NCI-H1105 treated with DMSO at 0.1 percent for 48 hours (cell line): Measurements from ENCODE around the gene WWOX.
A peak's percentile ranks its signal among the peaks of the same experiment; 100 is the strongest.

Experiments
- DNase-seq: peaks from one replicate; lab custom pipeline; 2025; lab: John Stamatoyannopoulos, UW

WWOX gene

GRCh38 chr16:79098907-79099306 lies 999.5 kb downstream of the WWOX start:
- no peak for DNase-seq

- no peak for DNase-seq
Observed at GRCh38 chr16:79099716-79100115, 1000.3 kb downstream of the WWOX start.

GRCh38 chr16:79100447-79100846 lies 1001.0 kb downstream of the WWOX start:
- peak; percentile 58 for DNase-seq

DNA sequence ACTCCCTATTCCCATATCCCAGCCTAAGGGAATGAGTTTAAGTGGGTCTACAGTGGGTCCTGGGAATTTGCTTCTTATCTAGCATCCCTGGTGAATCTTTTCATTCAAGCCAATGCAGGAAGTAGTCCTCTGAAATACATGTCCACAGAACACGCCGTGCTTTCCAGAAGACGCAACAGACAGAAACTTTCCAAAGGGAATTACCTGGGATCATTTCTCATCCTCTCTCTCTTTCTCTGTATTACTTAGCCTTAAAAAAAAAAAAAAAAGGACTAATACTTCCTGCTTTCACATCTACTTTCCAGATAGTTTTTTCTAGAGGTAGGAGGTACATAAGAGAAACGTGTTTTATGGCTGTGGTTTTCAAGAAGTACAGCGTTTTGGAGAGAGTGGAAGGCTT lies 1002.0 kb downstream of the WWOX start:
- no peak for DNase-seq

- no peak for DNase-seq
Observed at GRCh38 chr16:79104567-79104966, 1005.1 kb downstream of the WWOX start.

DNA sequence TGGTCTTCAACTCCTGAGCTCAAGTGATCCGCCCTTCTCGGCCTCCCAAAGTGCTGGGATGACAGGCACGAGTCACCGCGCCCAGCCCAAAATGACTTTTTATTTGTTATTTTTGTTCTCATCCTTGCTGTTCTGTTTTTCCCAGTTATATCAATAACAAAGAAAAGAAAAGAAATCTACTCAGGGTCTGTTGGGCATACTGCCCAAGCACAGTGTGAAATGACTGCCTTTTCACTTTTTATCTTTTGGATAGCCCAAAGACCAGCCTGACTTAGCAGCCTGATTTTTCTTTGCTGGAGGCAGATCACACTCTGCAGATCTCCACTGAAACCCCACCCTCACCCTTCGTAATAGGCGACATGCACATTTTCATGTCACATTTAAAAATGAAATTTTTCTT lies 1007.8 kb downstream of the WWOX start:
- DNase-seq: no peak

DNA sequence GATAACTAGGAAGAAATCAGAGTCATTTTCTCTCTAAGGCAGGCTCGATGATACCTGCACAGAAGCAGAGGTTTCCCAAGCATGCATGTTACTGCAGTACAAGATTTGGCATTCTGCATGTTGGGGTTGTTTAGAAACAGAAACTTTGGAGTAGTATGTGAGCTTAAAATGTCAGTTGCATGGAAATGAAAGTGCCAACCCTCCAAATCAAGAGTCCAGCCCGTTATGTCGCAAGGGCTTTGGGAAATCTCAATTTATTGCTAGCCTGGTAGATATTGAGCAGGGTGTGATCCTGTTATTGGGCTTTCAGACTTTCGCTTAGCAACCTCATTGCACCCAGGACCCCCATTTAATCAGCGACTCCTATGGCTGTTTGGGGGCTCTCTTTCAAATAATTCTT lies 1010.3 kb downstream of the WWOX start:
- no peak for DNase-seq

DNA sequence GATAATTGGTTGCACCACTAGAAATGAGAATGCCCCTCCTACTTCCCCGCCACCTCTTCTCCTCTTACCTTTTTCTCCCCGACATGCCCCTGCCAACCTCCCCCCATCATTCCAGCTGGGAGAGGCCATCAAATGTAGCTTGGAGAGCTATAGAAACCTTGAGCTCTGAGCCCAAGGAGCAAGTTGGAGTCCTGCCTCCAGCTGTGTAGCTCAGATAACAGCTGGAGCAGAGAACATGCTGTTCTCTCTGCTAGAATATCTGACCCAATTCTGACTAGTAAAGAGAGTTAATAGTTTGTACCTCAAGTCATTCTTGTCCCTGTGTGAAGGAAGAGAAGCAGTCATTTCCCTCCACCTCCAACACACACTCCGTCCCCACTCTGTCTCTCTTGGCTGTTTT lies 1010.8 kb downstream of the WWOX start:
- no peak for DNase-seq

- no peak for DNase-seq
Observed at GRCh38 chr16:79110953-79111352, 1011.5 kb downstream of the WWOX start.

DNA sequence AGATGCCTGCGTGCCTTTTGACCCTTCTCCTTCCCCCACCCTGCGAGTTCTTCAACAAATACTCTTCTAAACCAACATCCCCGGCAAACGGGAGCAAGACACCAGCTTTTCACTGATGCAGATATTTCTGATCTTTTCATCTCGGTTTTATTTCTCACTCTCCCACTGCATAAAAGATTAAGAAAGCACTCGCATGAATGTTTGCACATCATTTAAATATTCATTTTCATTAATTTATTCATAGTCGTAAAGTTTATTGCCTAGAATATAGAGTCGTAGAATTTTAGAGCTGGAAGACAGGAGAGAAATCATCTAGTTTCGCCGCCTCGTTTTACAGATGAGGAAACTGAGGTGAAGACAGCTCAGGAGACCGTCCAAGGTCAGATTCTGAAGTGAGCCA lies 1013.0 kb downstream of the WWOX start:
- DNase-seq: no peak

- no peak for DNase-seq
Observed at GRCh38 chr16:79113826-79114225, 1014.4 kb downstream of the WWOX start.

DNA sequence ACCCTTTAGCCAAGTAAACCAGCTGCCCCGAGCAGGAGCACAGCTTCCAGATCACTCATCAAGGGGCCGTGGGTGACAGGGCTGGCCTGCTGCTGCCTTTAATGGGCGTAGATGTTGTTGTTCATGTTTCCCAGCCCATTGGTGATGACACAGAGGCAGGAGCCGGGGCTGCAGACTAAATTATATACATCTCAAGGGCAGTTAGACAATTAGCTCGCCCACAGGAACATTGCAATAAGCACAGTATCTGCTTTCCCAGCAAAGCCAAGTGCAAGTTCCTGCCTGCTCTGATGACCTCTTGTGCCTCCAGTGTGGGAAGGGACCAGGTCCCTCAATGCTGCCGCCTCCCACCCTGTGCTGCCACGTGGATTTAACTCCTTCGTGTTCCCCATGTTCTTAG lies 1015.3 kb downstream of the WWOX start:
- DNase-seq: no peak

GRCh38 chr16:79121906-79122305 lies 1022.5 kb downstream of the WWOX start:
- DNase-seq: no peak

- no peak for DNase-seq
Observed at GRCh38 chr16:79122343-79122742, 1022.9 kb downstream of the WWOX start.

DNA sequence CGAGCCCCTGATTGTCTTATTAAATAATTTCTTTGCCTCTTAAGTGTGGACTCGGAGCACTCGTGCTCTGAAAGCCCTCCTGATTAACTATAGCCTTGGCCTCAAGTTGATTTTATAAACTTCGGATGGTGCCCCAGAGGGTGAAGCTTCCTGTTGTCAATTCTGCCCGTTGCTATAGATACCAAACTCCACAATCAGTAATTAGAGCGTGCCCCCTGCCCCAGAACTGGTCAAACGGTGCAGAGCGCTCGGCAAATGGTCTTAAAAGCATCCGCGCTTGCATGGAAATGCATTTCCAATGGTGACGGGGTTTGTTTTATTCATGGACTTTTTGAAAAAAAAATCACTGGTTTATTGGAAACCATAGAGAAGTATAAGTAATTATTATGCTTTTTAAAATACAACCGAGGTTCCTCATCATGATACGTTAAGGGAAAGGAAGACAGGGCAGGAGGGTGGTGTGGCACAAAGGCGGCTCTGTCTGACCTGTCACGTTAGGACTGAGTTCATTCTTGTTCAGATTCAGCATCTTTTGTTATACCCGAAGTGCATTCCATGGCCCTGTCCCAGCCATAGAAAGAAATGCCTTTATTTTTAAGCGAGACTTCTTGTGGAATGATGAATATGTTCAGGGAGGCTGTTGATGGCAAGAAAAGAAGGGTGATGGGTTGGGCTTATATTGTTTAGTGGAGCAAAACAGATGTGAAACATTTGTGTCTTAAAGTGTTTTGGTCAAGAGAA lies 1024.7 kb downstream of the WWOX start:
- DNase-seq: no peak

- no peak for DNase-seq
Observed at GRCh38 chr16:79127766-79128165, 1028.3 kb downstream of the WWOX start.

GRCh38 chr16:79128706-79129105 lies 1029.3 kb downstream of the WWOX start:
- DNase-seq: no peak

GRCh38 chr16:79130616-79131015 lies 1031.2 kb downstream of the WWOX start:
- no peak for DNase-seq

DNA sequence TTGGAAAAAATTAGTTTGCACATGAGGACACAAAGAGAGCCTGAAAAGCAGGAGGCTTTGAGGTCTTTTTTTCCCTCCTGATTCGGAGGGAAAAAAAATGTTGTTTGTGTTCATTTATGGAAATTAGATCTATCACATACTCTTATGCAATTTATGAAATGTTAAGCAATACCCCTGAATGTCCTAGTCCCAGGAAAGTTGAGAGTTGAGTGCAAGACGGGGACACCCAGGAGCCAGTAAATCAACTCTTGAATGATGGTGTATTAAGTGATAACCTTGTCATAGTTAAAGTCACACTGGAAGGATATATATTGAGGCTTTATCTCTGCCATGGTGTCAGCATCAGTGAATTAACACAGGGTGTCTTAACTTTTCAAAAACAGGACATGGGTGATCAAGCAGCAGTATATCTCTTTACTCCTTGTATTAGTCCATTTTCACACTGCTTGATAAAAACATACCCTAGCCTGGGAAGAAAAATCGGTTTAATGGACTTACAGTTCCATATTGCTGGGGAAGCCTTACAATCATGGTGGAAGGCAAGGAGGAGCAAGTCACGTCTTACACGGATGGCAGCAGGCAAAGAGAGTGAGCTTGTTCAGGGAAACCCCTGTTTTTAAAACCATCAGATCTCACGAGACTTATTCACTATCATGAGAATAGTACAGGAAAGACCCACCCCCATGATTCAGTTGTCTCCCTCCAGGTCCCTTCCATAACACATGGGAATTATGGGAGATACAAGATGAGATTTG lies 1032.0 kb downstream of the WWOX start:
- DNase-seq: no peak

- no peak for DNase-seq
Observed at GRCh38 chr16:79132701-79133100, 1033.2 kb downstream of the WWOX start.

- DNase-seq: no peak
Observed at GRCh38 chr16:79134300-79134699, 1034.8 kb downstream of the WWOX start.

DNA sequence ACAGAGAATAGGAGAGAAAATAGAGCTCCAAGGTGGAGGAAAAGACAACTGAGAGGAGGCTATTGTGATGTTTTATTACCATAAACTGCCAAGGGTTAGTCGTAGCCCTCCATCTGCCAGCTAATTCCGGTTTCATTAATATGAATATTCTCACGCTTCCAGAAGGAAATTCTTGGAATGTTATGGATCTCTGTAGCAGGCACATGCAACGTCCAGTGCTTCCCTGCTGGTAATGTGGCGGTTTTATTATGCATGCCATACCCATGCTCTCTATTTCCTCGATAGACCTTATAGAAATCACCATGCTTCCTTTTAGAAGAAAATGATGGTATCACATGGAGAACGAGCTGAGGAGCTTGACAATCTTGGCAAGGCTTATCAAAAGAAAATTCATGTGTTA lies 1037.5 kb downstream of the WWOX start:
- DNase-seq: no peak

DNA sequence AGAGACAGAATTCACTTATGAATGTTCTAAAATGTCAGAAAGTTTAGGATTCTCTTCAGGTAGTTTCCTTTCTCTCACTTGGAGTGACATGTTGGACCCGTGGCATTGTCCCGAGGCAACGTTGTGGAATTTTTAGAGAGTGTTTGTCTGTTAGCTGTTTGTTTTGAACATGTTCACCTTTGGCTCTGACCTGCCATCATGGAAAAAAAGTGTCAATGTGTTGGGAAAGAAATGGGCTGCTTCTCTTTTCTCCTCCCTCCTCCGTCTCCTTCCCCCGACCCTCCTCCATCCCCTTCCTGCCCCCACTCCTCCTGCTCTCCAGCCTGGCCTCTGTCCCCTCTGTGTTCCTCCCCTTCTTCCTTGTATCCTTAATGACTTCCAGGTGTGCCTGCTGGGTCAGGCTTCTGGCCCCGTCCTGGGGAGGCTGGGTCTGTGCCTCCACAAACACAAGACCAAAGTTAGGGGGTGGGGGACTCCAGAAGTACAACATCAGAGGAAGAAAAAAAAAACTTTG lies 1038.0 kb downstream of the WWOX start:
- DNase-seq: no peak
